ENCODE data around the gene FRMD4A.

DNA sequence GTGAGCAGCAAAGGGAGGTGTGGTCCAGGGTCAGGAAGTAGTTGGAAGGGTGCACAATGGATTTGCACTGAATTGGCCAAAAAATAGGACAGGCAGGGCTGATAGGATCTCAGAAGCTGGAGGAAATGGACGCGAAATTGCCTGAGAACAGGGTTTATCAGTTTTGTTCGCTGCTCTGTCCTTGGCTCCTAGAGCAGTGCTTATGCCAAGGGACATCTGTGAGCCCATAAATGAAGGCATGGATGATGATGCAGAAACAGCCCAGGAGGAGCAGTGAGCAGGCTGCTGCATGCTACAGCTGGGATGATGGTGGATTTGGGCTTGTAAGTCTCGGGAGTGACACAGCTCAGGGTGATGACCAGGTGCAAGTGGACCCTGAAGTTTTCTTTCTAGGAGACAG, 539.2 kb downstream of the FRMD4A start:
- TF ChIP-seq CTCF (IDR thresholded peaks at IDR 0.05 in 4 of 5, conservative IDR thresholded peaks at IDR 0.05 in 1 of 5), result no peak
- TF ChIP-seq POLR2A (IDR thresholded peaks at IDR 0.05), result no peak
